ENCODE data around the gene DDIT3.

GRCh38 chr12:57516617-57517153, 3.6 kb downstream of the DDIT3 start:
- TF ChIP-seq CTCF (conservative IDR thresholded peaks at IDR 0.05; ENCODE audit: low read depth, low read length): no peak
- no peak for TF ChIP-seq RAD21 (IDR thresholded peaks at IDR 0.05; ENCODE audit: low read length)
- TF ChIP-seq ELK1 (IDR thresholded peaks at IDR 0.05; ENCODE audit: borderline replicate concordance, low read depth, low read length): no peak
- TF ChIP-seq MAFK (IDR thresholded peaks at IDR 0.05; ENCODE audit: low read depth, low read length): no peak
- TF ChIP-seq CHD1 (IDR thresholded peaks at IDR 0.05; ENCODE audit: low read depth, low read length): no peak
- TF ChIP-seq RFX5 (IDR thresholded peaks at IDR 0.05; ENCODE audit: low read depth, low read length): no peak

All from IMR-90 (cell line).